ENCODE measurements around the gene CCDC184. TPM values are rescaled to one million over a fixed set of nuclear protein-coding genes. Genes with fewer than 3 reads are reported as not detected.
A peak's percentile ranks its signal among the peaks of the same experiment; 100 is the strongest.

The CCDC184 gene
- total RNA-seq, 1 donor from 2014 or later = 0.18 TPM

DNA sequence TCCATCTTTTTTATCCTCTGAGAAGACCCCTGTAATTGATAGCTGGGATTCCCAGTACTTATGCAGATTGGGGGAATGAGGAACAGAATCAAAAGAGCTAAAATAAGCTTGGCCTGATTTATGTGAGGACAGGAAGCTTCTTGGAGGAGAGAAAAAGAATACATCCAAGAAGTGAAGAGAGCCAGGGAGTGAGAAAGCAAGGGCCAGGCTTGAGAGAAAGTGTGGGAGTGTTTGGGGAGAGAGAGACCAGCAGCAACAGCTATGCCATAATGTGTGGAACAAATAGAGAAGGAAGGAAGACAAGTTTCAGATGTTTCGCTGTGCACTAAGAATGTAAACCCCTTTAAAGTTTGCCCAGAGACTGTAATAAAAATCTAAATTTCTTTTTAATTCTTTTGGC is 4.0 kb upstream of the CCDC184 start:
- POLR2A ChIA-PET = no interaction called here
- intact Hi-C loops (cut with micrococcal nuclease) = no loop called here
- peaks cover 32% of the 10 kb centered on the region for H3K27me3 Mint-ChIP-seq
- DNase-seq = no peak
- H3K4me1 Mint-ChIP-seq = peaks cover 15% of the 10 kb centered on the region
- TF ChIP-seq, protein P1, sequence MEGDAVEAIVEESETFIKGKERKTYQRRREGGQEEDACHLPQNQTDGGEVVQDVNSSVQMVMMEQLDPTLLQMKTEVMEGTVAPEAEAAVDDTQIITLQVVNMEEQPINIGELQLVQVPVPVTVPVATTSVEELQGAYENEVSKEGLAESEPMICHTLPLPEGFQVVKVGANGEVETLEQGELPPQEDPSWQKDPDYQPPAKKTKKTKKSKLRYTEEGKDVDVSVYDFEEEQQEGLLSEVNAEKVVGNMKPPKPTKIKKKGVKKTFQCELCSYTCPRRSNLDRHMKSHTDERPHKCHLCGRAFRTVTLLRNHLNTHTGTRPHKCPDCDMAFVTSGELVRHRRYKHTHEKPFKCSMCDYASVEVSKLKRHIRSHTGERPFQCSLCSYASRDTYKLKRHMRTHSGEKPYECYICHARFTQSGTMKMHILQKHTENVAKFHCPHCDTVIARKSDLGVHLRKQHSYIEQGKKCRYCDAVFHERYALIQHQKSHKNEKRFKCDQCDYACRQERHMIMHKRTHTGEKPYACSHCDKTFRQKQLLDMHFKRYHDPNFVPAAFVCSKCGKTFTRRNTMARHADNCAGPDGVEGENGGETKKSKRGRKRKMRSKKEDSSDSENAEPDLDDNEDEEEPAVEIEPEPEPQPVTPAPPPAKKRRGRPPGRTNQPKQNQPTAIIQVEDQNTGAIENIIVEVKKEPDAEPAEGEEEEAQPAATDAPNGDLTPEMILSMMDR (IDR thresholded peaks at IDR 0.05) = no peak
- H3K4me3 Mint-ChIP-seq = no peak overlapping the region
- CTCF ChIA-PET = interaction anchor here (1.2 kb wide), 1 partner anchor 10 kb away, joined by 5 read pairs; no protein-coding TSS in a partner anchor
- no peaks in the 10 kb centered on the region for H3K9me3 Mint-ChIP-seq
- no peak for ATAC-seq (ENCODE audit: low read depth)
- H3K36me3 Mint-ChIP-seq (ENCODE audit: low read depth) = peaks cover 3% of the 10 kb centered on the region
- H3K27ac Mint-ChIP-seq = no peak overlapping the region

DNA sequence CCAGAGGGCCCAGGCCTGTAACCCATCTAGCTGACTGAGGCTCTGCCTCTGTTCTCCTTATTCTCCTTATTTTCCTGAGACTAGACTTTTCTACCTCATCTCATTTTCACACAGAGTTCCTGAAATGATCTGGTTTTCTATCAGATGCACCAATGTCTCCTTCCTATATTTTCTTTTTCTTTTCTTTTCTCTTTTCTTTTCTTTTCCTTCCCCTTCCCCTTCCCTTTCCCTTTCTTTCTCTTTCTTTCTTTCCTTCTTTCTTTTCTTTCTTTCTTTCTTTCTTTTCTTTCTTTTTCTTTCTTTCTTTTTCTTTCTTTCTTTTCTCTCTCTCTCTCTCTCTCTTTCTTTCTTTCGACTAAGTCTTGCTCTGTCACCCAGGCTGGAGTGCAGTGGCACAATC is 3.0 kb upstream of the CCDC184 start:
- DNase-seq = no peak
- Mint-ChIP-seq H3K4me1 (peaks cover 24% of the 10 kb centered on the region), H3K27ac (no peak overlapping the region), H3K27me3 (peaks cover 35% of the 10 kb centered on the region), H3K4me3 (no peak overlapping the region), H3K36me3 (ENCODE audit: low read depth) (peaks cover 3% of the 10 kb centered on the region), H3K9me3 (no peaks in the 10 kb centered on the region)
- no peak for ATAC-seq (ENCODE audit: low read depth)
- ChIA-PET POLR2A (no interaction called here), CTCF (interaction anchor here (1.2 kb wide), 1 partner anchor 9 kb away, joined by 5 read pairs; no protein-coding TSS in a partner anchor)
- TF ChIP-seq, protein P1 (IDR thresholded peaks at IDR 0.05) = no peak
- intact Hi-C loops (cut with micrococcal nuclease) = no loop called here

DNA sequence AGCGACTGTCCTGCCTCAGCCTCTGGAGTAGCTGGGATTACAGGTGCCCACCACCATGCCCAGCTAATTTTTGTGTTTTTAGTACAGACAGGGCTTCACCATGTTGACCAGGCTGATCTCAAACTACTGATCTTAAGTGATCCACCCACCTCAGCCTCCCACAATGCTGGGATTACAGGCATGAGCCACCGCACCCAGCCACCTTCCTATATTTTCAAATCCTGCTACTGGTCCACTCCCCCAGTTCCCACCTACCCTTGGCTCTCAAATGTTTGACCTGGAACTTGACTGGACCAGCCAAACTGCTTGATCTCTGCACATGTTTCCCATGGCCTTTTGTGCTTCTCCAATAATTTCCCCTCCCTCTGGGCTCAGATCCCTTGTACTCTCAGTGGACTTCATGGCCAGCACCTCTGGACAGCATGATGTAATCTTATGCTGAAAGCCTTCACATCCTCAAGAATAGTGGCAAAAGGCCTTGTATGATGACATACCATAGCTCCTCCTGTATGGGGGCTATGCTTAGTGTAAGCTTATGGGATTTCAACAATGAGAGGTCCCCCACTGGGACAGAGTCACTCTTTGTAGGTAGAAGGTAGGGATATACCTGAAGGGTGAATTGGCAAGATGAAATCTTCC is 2.5 kb upstream of the CCDC184 start:
- POLR2A ChIA-PET = no interaction called here
- H3K27ac Mint-ChIP-seq = no peak overlapping the region
- TF ChIP-seq, protein P1 (IDR thresholded peaks at IDR 0.05) = no peak

DNA sequence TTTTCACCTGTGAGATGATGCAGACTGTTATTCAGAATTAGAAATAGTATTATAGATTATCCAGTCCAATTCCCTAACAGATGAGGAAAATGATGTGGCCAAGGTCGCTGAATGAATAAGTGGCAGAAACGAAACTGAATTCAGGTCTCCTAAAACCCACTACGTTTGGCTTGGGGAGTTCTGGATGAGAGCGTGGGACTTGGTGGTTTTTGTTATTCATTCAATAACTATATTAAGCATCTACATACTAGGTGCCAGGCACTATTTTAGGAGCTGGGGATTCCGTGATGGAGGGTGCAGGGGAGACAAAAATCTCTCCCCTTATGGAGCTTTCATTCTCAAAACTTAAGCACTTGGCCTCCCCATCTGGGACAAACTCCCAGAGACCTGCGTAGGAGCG is 813 bp upstream of the CCDC184 start:
- no peak for ATAC-seq (ENCODE audit: low read depth)
- intact Hi-C loops (cut with micrococcal nuclease) = loop anchor here (1.0 kb wide), 3 partner anchors 16 to 76 kb away; partner anchors contain the start of genes ASB8 and SENP1
- ChIA-PET CTCF (interaction anchor here (0.5 to 3.4 kb wide), 5 partner anchors 13 to 26 kb away, joined by 3 to 21 read pairs (median 5); partner anchors contain the start of gene ASB8), POLR2A (interaction anchor here (0.6 to 1.7 kb wide), 6 partner anchors 10 to 219 kb away, joined by 3 to 32 read pairs (median 8); partner anchors contain the start of genes ASB8, SENP1 and TMEM106C)
- no peaks in the 10 kb centered on the region for H3K9me3 Mint-ChIP-seq
- H3K4me1 Mint-ChIP-seq = peaks cover 32% of the 10 kb centered on the region
- TF ChIP-seq, protein P1 (IDR thresholded peaks at IDR 0.05) = no peak
- H3K27ac Mint-ChIP-seq = no peak overlapping the region
- DNase-seq = no peak
- peaks cover 27% of the 10 kb centered on the region for H3K27me3 Mint-ChIP-seq
- H3K4me3 Mint-ChIP-seq = peak overlapping the region; percentile 92
- H3K36me3 Mint-ChIP-seq (ENCODE audit: low read depth) = peaks cover 3% of the 10 kb centered on the region

More for the DNA sequence above, 2.5 kb upstream of the CCDC184 start:
- Mint-ChIP-seq H3K27me3 (peaks cover 31% of the 10 kb centered on the region), H3K36me3 (ENCODE audit: low read depth) (peaks cover 3% of the 10 kb centered on the region), H3K9me3 (no peaks in the 10 kb centered on the region), H3K4me3 (no peak overlapping the region), H3K4me1 (peaks cover 30% of the 10 kb centered on the region)
- intact Hi-C loops (cut with micrococcal nuclease) = no loop called here
- ATAC-seq (ENCODE audit: low read depth) (no peak), DNase-seq (no peak)
- CTCF ChIA-PET = no interaction called here

DNA sequence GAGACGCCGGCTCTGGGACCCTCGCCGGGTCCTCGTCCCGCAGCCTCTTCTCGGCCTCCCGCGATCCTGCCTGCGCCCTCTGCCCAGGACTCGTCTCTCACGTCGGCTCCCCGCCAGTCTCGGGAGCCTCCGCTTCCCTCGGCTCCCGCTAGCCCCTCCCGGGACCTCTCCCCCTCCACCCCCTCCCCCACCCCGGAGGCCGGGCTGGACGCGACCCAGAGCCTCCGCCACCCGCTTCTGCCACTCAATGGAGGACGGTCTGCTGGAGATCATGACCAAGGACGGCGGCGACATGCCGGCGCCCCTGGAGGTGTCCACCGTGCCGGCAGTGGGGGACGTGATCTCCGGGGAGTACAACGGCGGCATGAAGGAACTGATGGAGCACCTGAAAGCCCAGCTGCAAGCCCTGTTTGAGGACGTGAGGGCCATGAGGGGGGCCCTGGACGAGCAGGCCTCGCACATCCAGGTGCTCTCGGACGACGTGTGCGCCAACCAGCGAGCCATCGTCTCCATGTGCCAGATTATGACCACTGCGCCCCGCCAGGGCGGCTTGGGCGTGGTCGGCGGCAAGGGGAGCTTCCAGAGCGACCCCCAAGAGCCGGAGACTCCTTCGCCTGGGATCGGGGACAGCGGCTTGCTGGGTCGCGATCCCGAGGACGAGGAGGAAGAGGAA is 568 bp downstream of the CCDC184 start:
- peak; percentile 9 for ATAC-seq (ENCODE audit: low read depth)
- intact Hi-C loops (cut with micrococcal nuclease) = loop anchor here (1.0 kb wide), 3 partner anchors 14 to 78 kb away; partner anchors contain the start of genes ASB8 and SENP1
- DNase-seq = peak; percentile 27
- ChIA-PET CTCF (interaction anchor here (1.0 to 3.4 kb wide), 2 partner anchors 13 to 27 kb away, joined by 4 to 21 read pairs; partner anchors contain the start of gene ASB8), POLR2A (interaction anchor here (1.5 to 1.7 kb wide), 5 partner anchors 14 to 78 kb away, joined by 4 to 32 read pairs (median 11); partner anchors contain the start of genes ASB8 and SENP1)
- Mint-ChIP-seq H3K9me3 (no peaks in the 10 kb centered on the region), H3K36me3 (ENCODE audit: low read depth) (peaks cover 3% of the 10 kb centered on the region), H3K4me1 (peaks cover 32% of the 10 kb centered on the region), H3K27ac (no peak overlapping the region), H3K4me3 (peak overlapping the region; percentile 92), H3K27me3 (peaks cover 21% of the 10 kb centered on the region)
- TF ChIP-seq, protein P1 (IDR thresholded peaks at IDR 0.05) = no peak

Measured in activated B cell treated with CpG ODN at 0.5 μM for 24 hours (primary cell).